Left ventricle myocardium inferior (tissue), 1 donor: ENCODE data around the gene WSB1. TPM values are rescaled to one million over a fixed set of nuclear protein-coding genes. Genes with fewer than 3 reads are reported as not detected.

Source experiments
- DNase-seq: peaks from one replicate; pipeline ENCODE4 v3.0.0-alpha.2; 2020
- H3K27ac ChIP-seq: fragments of 200-600 bp; replicated peaks from 2 replicates; pipeline ENCODE4 v1.8.0; 2021
- H3K27me3 ChIP-seq: fragments of 200-600 bp; 2 replicates; pipeline ENCODE4 v1.8.0; 2021; ENCODE audit warnings: low read depth
- H3K36me3 ChIP-seq: fragments of 200-600 bp; 2 replicates; pipeline ENCODE4 v1.8.0; 2021
- H3K4me1 ChIP-seq: fragments of 200-600 bp; 2 replicates; pipeline ENCODE4 v1.8.0; 2021
- H3K4me3 ChIP-seq: fragments of 200-600 bp; 2 replicates; pipeline ENCODE4 v1.8.0; 2021; ENCODE audit warnings: mild to moderate bottlenecking, moderate library complexity
- H3K9me3 ChIP-seq: fragments of 200-600 bp; replicated peaks from 2 replicates; pipeline ENCODE4 v1.8.0; 2021
- CTCF ChIP-seq: fragments of 200-600 bp; IDR thresholded peaks from 2 replicates; pipeline ENCODE4 v1.8.0; 2021; ENCODE audit warnings: antibody characterized with exemption, mild to moderate bottlenecking, borderline replicate concordance
- intact Hi-C: fragments of 100-400 bp; cut with micrococcal nuclease; formaldehyde crosslinking; loops from one replicate; pipeline ENCODE4 v1.11.0; 2022
- total RNA-seq: library from RNA; stranded (reverse); fragmentation: NEBNext Ultra II Directional; extraction: Animal tissue kit (Norgen Biotek cat#: 25700); gene quantifications from one replicate; pipeline ENCODE4 v1.2.1, GENCODE V29; 2021
- donor health status: DM: no; HTN: yes; CAD: no; lungs with severe emphysema.

The WSB1 gene
- total RNA-seq, 1 donor from 2014 or later = 53.3 TPM

GRCh38 chr17:27343977-27344607 lies 50.2 kb downstream of the WSB1 start:
- Histone ChIP-seq H3K4me1 (peaks cover 56% of the 10 kb centered on the region), H3K9me3 (no peaks in the 10 kb centered on the region), H3K36me3 (no peaks in the 10 kb centered on the region), H3K27me3 (no peaks in the 10 kb centered on the region), H3K27ac (peak overlapping the region; percentile 61), H3K4me3 (no peak overlapping the region)
- no peak for TF ChIP-seq CTCF
- intact Hi-C loops = no loop called here
- DNase-seq = no peak

GRCh38 chr17:27345141-27345904 lies 51.4 kb downstream of the WSB1 start:
- intact Hi-C loops = no loop called here
- Histone ChIP-seq H3K36me3 (no peaks in the 10 kb centered on the region), H3K4me3 (no peak overlapping the region), H3K9me3 (no peaks in the 10 kb centered on the region), H3K27ac (no peak overlapping the region), H3K4me1 (peaks cover 46% of the 10 kb centered on the region), H3K27me3 (no peaks in the 10 kb centered on the region)
- DNase-seq = no peak
- no peak for TF ChIP-seq CTCF

GRCh38 chr17:27346228-27346899 lies 52.5 kb downstream of the WSB1 start:
- Histone ChIP-seq H3K9me3 (no peaks in the 10 kb centered on the region), H3K27me3 (no peaks in the 10 kb centered on the region), H3K4me1 (peaks cover 39% of the 10 kb centered on the region), H3K36me3 (no peaks in the 10 kb centered on the region), H3K27ac (peak overlapping the region; percentile 2), H3K4me3 (no peak overlapping the region)
- no peak for TF ChIP-seq CTCF
- intact Hi-C loops = no loop called here
- DNase-seq = no peak

GRCh38 chr17:27348196-27348595 lies 54.3 kb downstream of the WSB1 start:
- no peak for DNase-seq
- Histone ChIP-seq H3K27ac (peak overlapping the region; percentile 85), H3K9me3 (no peaks in the 10 kb centered on the region), H3K4me3 (no peak overlapping the region), H3K4me1 (peaks cover 51% of the 10 kb centered on the region), H3K27me3 (no peaks in the 10 kb centered on the region), H3K36me3 (no peaks in the 10 kb centered on the region)
- no peak for TF ChIP-seq CTCF
- intact Hi-C loops = no loop called here

- intact Hi-C loops = loop anchor here (5.0 to 10.0 kb wide), 2 partner anchors 115 to 253 kb away; no protein-coding TSS in a partner anchor
- DNase-seq = no peak
- TF ChIP-seq CTCF = no peak
Observed at GRCh38 chr17:27349540-27350021, 55.7 kb downstream of the WSB1 start.

More at GRCh38 chr17:27349540-27350021, 55.7 kb downstream of the WSB1 start:
- no peaks in the 10 kb centered on the region for H3K9me3 ChIP-seq
- peak overlapping the region; percentile 85 for H3K27ac ChIP-seq
- H3K36me3 ChIP-seq = no peaks in the 10 kb centered on the region
- no peaks in the 10 kb centered on the region for H3K27me3 ChIP-seq
- peak overlapping the region; percentile 62 for H3K4me3 ChIP-seq
- peaks cover 47% of the 10 kb centered on the region for H3K4me1 ChIP-seq
